HG03457 (cell line): Measurements from ENCODE around the gene CMTM7.
A peak's percentile ranks its signal among the peaks of the same experiment; 100 is the strongest.

Experiments used
- ATAC-seq: cut with Tn5 transposase; IDR thresholded peaks from one replicate; pipeline ENCODE4 v1.9.1; 2021; ENCODE audit warnings: moderate number of reproducible peaks; ENCODE audit not compliant: unreplicated experiment

Gene CMTM7

GRCh38 chr3:32413845-32414521, 22.3 kb downstream of the CMTM7 start:
- ATAC-seq, result no peak

GRCh38 chr3:32414522-32415202, 23.0 kb downstream of the CMTM7 start:
- no peak for ATAC-seq

- no peak for ATAC-seq
Observed at GRCh38 chr3:32419742-32420125, 28.1 kb downstream of the CMTM7 start.

- ATAC-seq, result peak; percentile 77
Observed at GRCh38 chr3:32420126-32421038, 28.7 kb downstream of the CMTM7 start.

- no peak for ATAC-seq
Observed at GRCh38 chr3:32421185-32421584, 29.5 kb downstream of the CMTM7 start.

GRCh38 chr3:32421991-32422859, 30.6 kb downstream of the CMTM7 start:
- no peak for ATAC-seq

GRCh38 chr3:32422943-32423342, 31.3 kb downstream of the CMTM7 start:
- ATAC-seq, result no peak

- ATAC-seq, result no peak
Observed at GRCh38 chr3:32423534-32423933, 31.9 kb downstream of the CMTM7 start.

GRCh38 chr3:32423956-32424557, 32.4 kb downstream of the CMTM7 start:
- no peak for ATAC-seq

- no peak for ATAC-seq
Observed at GRCh38 chr3:32424581-32425250, 33.1 kb downstream of the CMTM7 start.

- ATAC-seq, result peak; percentile 65
Observed at GRCh38 chr3:32428092-32429068, 36.7 kb downstream of the CMTM7 start.

- ATAC-seq, result no peak
Observed at GRCh38 chr3:32430900-32431299, 39.2 kb downstream of the CMTM7 start.

- ATAC-seq, result no peak
Observed at GRCh38 chr3:32431481-32431880, 39.8 kb downstream of the CMTM7 start.

- no peak for ATAC-seq
Observed at GRCh38 chr3:32432045-32432710, 40.5 kb downstream of the CMTM7 start.

- ATAC-seq, result no peak
Observed at GRCh38 chr3:32432711-32433530, 41.3 kb downstream of the CMTM7 start.

GRCh38 chr3:32434206-32434605, 42.6 kb downstream of the CMTM7 start:
- ATAC-seq, result no peak
